AG09309 (cell line): ENCODE data around the gene L1CAM.

ENCODE experiments used
- DNase-seq: peaks from one replicate; pipeline ENCODE4 v3.0.0-alpha.2; 2010; ENCODE audit warnings: low read depth
- H3K4me3 ChIP-seq: 2 replicates; pipeline ENCODE4 v1.5.1; 2011; ENCODE audit warnings: mild to moderate bottlenecking, low read depth, low read length, moderate library complexity; ENCODE audit not compliant: control insufficient read depth
- CTCF ChIP-seq: IDR thresholded peaks from 2 replicates; pipeline ENCODE4 v1.5.1; 2011; ENCODE audit warnings: mild to moderate bottlenecking, low read depth, low read length, inconsistent platforms; ENCODE audit not compliant: insufficient read depth, control insufficient read depth; ENCODE audit errors: missing control alignments

Gene L1CAM

DNA sequence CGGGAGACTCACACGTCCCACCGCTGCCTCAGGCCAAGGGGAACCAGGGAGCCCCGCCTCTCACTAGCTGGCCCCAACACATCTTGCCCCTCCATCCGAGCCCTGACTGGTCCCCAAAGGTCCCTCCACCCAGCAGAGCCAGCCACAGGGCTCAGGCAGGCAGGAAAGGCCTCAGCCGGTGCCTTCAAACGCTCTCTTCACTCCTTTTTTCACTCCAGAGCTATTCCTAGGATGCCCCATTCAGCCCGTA is 41.6 kb upstream of the L1CAM start:
- TF ChIP-seq CTCF: no peak
- H3K4me3 ChIP-seq: peak overlapping the region; percentile 63
- no peak for DNase-seq

DNA sequence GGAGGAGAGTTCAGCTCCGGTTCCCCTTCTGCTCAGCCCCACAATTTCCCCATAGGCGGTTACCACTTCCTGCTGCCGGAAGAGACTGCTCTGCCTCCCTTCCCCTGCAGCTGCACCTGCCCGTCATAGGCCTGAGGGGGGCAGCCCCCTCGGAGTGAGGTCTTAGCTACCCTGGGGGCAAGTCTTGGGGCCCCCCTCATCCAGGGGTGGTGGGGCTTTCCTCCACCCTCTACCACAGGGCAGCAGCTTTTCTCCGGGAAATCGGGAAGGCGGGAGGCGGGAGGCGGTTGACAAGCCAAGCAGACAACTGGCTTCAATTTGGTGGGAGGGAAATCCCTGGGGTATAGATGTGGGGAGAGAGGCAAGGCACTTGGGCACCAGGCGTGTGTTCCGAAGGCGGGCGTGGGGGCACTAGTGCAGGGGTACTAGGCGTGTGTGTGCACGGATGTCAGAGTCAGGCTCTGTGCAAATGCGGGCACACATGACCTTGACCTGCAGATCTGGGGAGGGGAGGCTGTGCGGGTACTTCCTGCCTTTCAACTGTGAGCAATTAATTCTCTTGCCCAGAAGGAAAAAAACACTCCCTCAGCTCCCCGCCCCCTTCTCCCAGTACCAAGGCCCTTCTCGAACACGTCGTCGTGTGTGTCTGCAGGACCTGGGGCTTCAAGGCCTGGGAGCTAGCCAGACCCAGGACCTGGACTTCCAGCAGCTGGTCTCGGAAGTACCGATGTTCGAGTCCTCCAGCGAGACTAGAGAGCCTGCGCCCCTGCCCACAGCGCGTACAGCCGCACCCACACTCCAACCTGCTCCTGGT is 41.1 kb upstream of the L1CAM start:
- no peak for TF ChIP-seq CTCF
- no peak for DNase-seq
- H3K4me3 ChIP-seq: peak overlapping the region; percentile 63

- no peak overlapping the region for H3K4me3 ChIP-seq
- no peak for TF ChIP-seq CTCF
- DNase-seq: no peak
These were observed 40.5 kb upstream of the L1CAM start for GRCh38 chrX:153926552-153926857.

DNA sequence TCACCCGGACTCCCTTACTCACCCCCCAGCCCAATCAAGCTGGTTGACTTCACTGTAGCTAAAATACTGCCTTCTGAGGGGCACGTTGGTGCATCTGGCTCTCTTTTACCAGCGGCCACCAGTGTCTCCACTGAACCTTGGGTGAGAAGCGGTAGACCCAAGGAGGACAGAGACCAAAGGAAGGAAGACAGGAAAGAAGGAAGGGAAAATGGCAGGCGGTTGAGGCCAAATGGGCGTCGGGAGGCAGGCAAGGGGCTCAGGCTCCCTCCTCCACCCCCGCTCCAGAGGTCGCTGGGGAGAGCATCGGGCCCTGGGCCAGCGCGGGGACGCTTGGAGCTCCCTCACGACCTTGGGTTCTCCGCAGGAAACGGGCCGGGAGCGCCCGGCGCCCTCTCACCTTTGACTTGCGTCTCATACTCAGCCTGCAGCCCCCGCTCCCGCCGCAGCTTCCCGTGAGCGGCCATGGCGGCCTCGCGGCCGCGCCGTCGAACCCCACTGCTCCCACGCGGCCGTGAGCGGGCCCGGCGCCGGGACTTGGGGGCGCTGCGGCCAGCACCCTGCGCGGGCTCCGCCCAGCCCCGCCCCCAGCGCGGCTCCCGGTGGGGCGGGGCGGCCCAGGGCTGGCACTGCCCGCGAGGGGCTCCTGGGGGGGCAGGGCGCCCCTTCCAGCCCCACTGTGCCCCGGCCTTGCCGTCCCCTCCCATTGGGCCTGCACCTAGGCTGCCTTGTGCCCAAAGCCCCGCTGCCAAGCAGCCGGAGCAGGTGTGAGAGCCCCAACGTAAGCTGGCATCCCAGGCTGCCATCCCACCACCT is 40.0 kb upstream of the L1CAM start, which contains the start of gene ARHGAP4:
Gene ARHGAP4, minus strand, starts transcription at position 526 of the 813 bp plus-strand sequence. Its CDS starts 62 bp downstream, at position 464.
- DNase-seq: no peak
- H3K4me3 ChIP-seq: peak within 1 kb of the TSS; percentile 63
- TF ChIP-seq CTCF: no peak

DNA sequence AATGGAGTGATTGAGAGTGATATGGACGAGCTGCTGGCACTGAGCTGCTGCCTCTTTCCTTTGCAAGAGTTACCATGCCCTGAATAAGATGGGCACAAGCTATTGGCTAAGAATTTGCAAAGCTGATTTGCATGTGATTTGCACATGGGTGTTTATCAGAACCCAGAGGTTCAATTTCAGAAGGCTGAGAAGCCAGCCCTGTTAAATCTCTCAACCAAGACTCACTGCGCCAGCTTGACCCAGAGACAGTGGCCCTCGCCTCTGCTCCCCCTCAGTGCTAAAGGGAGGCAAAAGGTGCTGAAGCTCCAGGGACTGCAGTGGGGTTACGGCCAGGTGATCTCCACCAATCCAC is 39.4 kb upstream of the L1CAM start:
- no peak overlapping the region for H3K4me3 ChIP-seq
- no peak for DNase-seq
- no peak for TF ChIP-seq CTCF

- TF ChIP-seq CTCF: peak; percentile 26
- no peak overlapping the region for H3K4me3 ChIP-seq
- no peak for DNase-seq
These were observed 38.3 kb upstream of the L1CAM start for GRCh38 chrX:153924149-153924861.
